GM12864 (cell line): ENCODE results near the gene SH2D3C.

Experiments used
- DNase-seq: peaks from one replicate; pipeline ENCODE4 v3.0.0-alpha.2; 2011; ENCODE audit warnings: low read depth
- H3K4me3 ChIP-seq: 2 replicates; pipeline ENCODE4 v1.5.1; 2011; ENCODE audit warnings: mild to moderate bottlenecking, low read depth, low read length, control low read depth
- CTCF ChIP-seq: IDR thresholded peaks from 2 replicates; pipeline ENCODE4 v1.5.1; 2011; ENCODE audit warnings: low read depth, mild to moderate bottlenecking, moderate library complexity, low read length, control low read depth, inconsistent platforms; ENCODE audit errors: missing control alignments

The SH2D3C gene

GRCh38 chr9:127711226-127711701 is 67.2 kb downstream of the SH2D3C start:
- TF ChIP-seq CTCF, result no peak
- H3K4me3 ChIP-seq, result no peak overlapping the region
- no peak for DNase-seq

- H3K4me3 ChIP-seq, result no peak overlapping the region
- TF ChIP-seq CTCF, result no peak
- no peak for DNase-seq
These were observed 68.2 kb downstream of the SH2D3C start for GRCh38 chr9:127710204-127710783.

GRCh38 chr9:127708952-127709587 is 69.4 kb downstream of the SH2D3C start:
- DNase-seq, result no peak
- TF ChIP-seq CTCF, result no peak

GRCh38 chr9:127707766-127708165 is 70.7 kb downstream of the SH2D3C start:
- peak; percentile 32 for TF ChIP-seq CTCF
- no peak for DNase-seq

More at GRCh38 chr9:127708952-127709587, 69.4 kb downstream of the SH2D3C start:
- H3K4me3 ChIP-seq, result no peak overlapping the region

GRCh38 chr9:127706836-127707241 is 71.6 kb downstream of the SH2D3C start, which contains the start of gene CFAP157:
CFAP157 (plus strand) TSS chr9:127706988; CDS start chr9:127707032, 44 bp downstream.
- DNase-seq, result no peak
- no peak for TF ChIP-seq CTCF
- H3K4me3 ChIP-seq, result no peak within 1 kb of the TSS

More at GRCh38 chr9:127707766-127708165, 70.7 kb downstream of the SH2D3C start:
- H3K4me3 ChIP-seq, result no peak overlapping the region

GRCh38 chr9:127705577-127706379 is 72.7 kb downstream of the SH2D3C start:
- TF ChIP-seq CTCF, result no peak
- H3K4me3 ChIP-seq, result no peak overlapping the region
- DNase-seq, result no peak
